Hematopoietic multipotent progenitor cell treated with erythropoietin and hydrocortisone succinate and interleukin-3 and kit ligand, for 17 days (in vitro differentiated cells): ENCODE results near the gene LHX4.
A peak's percentile ranks its signal among the peaks of the same experiment; 100 is the strongest.
"Not testable (repeated sequence)": the region's sequence is repeated elsewhere in the genome, so short reads cannot be mapped to it uniquely, and the experiment has no call there.

ENCODE experiments used
- DNase-seq: peaks from one replicate; pipeline ENCODE4 v3.0.0-alpha.2; 2015; ENCODE audit warnings: low spot score

LHX4 gene

DNA sequence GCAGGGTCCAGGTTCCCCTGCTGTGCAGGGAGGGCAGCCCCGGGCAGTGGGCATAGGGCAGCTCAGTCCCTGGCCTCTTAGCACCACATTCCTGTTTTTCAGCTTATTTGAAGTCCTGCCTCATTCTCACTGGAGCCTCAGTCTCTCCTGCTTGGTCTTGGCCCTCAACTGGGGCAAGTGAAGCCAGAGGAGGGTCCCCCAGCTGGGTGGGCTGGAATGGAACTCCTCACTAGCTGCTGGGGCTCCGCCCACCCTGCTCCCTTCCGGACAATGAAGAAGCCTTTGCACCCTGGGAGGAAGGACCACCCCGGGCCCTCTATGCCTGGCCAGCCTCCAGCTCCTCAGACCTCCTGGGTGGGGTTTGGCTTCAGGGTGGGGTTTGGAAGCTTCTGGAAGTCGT is 32.8 kb upstream of the LHX4 start:
- DNase-seq: no peak

DNA sequence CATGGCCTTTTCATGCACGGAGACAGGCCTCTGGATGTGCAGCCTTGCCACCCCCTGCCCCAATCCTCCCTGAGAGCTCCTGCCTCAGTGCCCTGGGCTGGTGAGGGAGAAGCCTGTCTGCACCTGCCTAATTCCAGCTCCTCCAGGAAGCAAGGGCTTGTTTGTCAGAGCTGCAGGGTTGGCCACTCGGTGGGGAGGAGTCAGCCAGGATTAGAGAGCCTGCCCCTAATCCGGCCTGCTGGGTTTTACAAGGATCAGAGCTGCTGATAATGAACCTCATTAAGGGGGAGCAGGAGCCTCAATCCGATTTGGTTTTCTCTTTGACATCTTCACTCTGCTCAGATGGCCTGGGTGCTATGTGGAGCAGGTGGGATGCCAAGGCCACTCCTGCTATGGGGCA is 31.9 kb upstream of the LHX4 start:
- no peak for DNase-seq

DNA sequence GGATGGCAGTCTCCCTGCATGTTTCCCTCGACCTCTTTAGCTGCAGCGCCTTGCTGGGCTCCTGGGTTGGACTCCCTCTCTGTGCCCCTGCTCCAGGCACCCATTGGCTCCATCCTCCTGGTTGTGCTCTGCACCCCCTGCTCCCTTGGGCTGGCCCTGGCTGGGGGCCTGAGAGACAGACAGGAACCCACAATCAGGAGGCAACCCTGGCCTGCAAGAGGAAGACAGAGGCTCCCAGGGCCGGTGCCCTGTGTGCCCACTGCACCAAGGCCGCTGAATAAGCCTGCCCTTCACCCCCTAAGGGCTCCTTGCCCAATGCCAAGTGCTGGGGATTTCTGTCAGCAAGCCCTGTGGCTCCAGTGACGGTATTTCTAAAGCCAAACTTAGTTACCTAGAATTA is 31.5 kb upstream of the LHX4 start:
- no peak for DNase-seq

DNA sequence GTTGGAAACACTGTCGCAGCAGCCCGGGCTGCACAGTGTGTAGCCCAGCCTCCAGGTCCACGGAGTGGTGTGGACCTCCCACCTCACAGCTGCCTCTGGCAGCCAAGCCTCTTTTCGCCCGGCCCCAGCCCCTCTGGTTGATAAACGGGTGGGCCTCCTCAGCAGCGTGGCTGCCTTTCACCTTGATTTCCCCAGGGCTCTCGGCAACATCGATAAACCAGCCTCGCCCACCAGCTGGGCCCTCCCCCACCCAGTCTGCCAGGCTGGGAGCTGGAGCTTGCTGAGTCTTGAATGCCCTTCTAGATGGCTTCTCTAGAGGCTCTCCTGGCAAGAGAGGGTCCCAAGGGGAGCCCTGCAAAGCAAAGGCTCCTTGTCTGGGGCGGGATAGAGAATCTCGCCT is 31.0 kb upstream of the LHX4 start:
- no peak for DNase-seq

DNA sequence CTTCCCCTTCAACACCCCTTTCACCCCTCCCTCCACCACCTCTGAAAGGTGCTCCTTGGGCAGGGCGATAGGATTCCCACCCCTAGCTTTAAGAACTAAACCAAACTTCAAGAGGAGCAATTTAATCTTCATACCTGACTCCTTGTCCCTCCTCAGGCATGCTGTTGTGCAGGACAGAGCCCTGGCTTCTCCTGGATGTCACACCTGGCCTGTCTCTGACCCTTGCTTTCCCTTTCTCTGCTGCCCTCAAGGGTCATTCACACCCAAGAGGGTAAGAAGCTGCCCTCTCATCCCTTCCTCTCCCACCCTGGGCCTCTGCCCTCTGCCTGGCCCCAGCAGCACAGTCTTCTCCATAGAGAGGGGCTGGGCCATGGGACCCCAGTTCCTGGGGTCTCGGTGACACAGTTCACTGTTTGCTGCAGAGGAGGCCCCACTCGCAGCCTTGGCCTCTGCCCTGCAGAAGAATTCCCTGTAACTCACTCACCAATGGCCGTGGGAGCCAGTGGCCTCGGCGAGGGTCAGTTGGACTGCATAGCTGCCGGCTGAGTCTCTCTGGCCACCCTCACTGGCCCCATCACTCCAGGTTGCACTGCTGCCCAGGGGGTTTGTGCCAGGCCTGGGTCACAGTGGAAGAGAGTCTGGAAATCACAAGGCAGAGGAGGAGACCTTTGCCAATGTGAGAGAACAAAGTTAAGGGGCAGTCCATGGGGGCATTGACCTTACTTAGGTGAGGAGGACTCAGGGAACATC is 28.4 kb upstream of the LHX4 start:
- DNase-seq: no peak

DNA sequence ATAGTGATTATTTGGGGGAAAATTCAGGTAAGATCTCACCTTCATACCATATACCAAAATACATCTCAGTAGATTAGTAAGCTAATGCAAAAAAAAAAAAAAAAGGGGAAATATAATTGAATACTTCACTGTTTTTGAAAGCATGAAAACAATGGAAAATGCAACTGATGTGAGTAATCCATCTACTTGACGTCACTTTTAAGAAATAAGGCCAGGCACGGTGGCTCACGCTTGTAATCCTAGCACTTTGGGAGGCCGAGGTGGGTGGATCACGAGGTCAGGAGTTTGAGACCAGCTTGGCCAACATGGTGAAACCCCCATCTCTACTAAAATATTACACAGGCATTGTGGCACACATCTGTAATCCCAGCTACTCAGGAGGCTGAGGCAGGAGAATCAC is 27.5 kb upstream of the LHX4 start:
- DNase-seq: not testable (repeated sequence)

DNA sequence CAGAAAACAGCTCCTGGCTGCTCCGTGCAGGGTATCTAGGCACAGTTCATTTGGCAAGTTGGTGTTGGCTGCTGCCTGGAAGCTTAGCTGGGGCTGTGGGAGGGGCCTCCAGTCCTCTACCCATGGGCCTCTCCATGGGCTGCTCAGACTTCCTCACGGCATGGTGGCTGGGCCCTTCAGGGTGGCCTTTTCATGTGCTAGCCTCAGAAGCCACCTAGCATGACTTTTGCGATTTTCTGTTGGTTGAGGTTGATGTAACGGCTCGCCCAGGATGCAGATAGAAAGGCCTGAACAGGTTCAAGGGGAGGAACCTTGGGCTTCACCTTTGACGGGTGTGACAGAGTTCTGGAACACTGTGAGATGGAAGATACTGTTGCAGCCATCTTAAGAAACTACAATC is 25.8 kb upstream of the LHX4 start:
- no peak for DNase-seq

DNA sequence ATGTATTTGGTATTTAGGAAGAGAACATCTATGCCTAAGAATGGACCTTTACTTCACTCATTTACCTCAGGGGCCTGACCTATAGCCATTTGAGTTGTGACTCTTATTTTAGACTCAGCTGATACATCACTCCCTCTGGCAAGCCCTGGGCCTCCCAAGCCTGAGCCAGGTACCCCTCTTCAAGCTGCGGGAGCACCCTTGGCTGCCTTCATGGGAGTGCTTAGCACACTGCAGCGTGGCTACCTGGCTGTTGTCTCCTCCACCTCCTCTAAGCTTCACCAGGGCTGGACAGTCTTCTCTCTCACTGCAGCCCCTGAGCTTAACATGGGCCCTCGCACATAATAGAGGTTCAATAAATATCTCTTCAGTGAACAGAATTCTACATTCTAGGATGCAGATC is 23.5 kb upstream of the LHX4 start:
- DNase-seq: no peak

DNA sequence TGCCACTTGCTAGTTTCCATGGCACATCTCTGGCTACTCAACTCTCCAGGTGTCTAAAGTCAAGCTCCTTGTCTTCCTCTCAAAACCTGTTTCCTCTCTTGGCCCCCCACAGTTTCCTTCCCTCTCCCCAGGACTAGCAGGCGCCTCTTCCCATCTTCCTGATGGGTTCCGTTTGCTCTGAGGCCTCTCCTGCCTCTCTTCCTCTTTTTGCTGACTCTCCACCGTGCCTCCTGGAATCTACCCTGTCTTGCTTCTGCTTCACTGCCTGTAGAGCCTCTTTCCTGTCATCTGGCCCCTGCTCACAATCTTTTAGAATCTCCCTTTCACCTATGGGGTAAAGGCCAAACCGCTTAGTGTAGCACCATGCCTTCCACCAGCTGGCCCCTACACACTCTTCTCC is 21.8 kb upstream of the LHX4 start:
- no peak for DNase-seq

DNA sequence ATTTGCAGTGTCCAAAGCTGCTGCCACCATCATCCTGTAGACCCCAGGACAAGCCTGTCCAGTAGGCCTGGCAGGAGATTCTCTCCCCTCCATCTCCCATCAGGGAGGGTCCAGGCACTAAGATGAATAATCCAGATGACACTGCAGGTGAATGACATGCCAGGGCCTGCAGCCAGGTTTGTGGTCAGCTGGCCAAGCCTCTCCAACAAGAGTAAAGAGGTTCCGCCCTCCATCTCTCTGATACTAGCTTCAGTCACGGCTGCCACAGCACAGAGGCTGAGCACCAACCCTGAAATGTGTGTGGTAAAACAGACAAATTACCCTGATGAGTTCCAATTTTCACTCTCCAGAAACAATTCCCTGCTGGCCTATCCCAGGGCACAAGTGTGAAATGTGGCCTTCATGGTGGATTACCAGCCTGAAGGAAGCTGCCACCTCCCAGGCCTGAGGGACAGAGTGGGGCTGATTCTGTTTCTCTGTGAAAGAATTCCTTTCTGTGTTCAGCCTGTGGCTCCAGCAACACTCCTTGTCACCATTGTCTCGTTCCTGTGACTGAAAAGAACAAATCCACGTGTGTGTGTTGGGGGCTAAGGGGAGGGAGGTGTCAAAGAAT is 19.9 kb upstream of the LHX4 start:
- DNase-seq: no peak

DNA sequence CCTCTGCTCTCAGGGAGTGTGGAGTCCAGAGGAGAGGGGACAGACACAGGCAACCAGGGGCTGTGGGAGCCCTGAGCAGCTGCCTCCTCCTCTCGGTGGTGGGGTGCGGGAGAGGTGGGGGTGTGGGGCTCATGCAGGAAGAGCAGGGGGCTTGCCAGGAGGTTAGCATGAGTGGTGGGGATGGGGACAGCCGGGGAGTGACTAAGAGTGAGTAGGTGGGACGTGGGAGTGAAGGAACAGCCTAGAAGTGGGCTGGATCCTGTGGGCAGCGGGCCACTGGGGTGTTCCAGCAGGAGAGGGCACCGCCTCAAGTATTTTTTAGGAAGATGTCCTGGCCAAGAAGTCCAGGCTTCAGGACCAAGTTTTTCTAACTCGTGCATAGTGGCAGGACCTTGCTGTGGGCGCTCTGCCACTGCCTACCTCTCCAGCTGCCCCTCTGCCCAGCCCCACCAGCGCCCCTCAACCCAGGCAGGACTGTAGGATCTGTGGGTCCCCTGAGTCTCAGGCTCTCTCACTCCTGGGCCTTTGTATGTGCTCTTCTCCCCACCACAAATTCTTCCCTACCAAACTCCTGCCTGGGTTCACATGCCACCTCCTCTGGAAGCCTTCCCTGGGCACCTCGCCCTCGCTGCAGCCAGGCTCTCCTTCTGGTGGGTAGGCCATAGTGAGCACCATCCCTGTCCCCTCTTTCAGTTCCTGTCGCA is 18.8 kb upstream of the LHX4 start:
- DNase-seq: no peak

DNA sequence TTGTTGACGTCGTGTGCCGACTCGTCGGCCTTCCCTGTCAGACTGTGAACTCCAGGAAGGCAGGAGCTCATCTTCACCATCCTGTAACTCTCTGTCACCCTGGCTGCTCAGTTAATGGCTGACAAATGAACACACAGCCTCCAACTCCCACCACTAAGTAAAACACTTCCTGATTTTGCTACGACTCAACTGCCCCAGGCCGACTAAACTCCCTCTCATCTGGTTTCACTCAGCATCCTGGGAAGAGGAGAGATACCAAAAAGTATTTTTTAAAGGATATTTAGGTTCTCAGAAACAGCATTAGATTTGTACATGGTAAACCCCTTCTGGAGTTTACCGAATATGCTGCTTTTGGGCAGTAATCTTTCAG is 18.2 kb upstream of the LHX4 start:
- no peak for DNase-seq

DNA sequence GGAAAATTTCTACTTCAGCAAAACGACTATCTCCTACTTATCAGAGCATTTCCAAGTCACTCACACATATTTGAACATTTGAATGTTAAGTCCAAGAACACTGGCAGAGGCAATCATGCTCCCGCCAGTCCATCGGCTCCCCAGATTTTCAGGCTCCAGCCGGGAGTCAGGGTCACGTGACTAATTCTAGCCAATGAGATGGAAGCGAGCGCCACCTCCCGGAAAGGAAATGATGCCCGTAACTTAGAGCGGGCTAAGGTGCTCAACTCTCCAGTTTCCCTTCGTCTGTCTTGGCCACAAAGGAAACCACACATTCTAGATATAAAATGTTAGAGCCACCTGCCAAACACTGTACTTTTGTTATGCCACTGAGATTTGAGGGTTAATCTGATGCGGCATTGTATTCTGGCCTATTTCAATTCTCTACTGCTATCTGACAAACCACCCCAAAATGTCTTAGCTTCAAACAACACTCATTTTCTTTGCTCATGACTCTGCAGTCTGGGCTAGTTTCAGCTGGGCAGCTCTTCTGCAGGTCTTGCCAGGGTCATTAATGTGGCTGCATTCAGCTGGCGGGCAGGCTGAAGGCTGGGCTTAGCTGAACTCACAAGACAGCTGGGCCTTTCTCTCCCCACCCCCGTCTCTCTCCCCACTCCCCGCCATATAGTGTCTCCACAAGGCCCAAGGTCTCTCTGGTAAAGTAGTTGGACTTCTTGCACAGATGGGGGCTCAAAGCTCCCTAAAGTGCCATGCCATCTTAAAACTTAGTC is 16.5 kb upstream of the LHX4 start:
- DNase-seq: peak; percentile 26

DNA sequence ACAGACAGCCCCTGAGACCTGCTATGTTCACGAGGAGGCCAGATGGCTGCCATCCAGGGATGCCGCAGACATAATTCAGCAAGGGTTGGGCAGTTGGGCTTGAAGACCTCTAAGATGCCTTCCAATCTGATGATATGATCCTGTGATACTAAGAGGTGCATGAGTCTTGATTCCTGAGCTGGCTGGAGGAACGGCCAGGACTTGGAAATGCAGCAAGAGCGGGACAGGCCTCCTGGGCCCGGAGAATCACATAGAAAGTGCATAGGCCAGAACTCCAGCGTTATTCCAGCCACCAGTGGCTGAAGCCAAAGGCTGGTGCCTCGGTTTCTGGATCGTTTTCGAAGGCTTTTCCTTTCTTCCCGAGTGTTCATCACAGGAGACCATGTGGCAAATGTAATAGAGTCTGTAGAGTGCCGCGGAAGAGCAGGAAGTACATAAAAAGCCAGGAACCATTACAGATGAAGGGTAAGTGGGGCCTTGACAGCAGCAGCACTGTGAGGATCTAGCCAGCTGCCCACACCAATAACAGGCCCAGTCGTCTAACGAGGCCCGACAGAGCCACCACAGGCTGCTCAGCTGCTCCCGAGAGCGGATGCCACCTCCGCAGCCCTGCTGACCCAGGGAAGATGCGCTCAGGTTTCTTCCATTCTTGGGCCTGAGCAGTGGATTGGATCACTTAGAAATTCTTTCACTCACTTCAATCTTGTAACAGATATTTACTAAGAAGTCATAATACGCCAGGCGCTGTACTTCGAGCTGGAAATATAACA is 14.0 kb upstream of the LHX4 start:
- DNase-seq: no peak

DNA sequence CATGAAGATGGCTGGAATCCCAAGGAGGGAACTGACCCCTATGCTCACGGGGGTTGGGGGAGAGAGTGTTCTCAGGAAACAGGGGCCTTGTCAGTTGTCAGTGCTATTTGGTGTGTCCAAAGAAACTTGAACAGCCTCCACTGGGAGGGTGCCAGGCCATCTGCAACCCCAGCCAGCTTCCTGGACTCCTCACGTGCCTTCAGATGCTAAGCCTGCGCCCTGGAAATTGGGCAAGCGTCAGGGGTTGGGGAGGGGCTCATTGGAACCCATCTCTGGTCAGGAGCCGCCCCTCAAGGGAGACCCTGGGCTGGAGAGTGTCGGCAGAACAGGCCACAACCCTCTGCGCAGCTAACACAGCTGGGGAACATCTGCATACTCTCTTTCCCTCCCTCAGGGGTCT is 13.1 kb upstream of the LHX4 start:
- no peak for DNase-seq

DNA sequence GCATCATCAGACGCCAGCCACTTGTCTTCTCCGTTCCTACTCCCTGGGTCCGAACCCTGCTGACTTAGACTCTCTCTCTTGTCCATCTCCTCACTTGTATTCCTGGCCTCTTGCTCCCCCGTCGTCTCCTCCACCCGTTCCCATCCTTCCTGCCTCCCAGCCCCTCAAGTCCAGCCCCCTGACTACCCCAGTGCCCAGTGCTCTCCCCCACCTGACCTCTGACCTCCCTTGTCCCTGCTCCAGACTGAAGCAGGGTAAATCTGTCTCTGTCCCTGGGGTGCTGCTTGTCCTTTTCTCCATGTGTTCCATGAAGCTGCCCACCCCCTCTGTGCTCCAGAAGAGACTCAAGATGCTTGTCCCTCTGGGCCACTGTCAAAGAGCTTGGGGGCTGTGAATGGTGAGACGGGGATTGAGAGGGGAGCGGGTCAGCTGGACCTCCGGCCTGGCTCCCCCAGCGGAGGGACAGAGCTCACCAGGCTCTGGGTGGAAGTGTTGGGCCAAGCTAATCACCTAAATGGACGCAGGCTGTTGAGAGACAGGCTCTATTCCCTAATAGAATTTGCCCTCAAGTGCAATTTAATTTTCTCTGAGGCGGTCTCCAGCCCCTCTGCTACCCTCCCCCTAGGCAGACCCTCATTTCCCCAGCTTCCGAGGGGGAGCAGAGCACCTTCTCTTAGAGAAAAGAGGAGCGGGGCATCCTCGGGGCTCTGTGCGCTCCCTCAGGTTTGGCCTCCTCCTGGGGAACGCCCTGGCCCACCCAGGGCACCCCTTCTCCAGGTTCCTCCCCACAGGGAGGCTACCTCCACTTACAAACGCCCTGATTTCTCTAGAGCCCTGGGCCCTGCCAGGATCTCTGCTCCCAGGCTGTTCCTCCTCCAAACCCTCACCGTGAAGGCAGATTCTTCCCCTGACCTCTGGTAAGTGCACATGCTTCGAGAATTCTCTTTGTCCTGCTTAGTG is 11.0 kb upstream of the LHX4 start:
- DNase-seq: no peak

DNA sequence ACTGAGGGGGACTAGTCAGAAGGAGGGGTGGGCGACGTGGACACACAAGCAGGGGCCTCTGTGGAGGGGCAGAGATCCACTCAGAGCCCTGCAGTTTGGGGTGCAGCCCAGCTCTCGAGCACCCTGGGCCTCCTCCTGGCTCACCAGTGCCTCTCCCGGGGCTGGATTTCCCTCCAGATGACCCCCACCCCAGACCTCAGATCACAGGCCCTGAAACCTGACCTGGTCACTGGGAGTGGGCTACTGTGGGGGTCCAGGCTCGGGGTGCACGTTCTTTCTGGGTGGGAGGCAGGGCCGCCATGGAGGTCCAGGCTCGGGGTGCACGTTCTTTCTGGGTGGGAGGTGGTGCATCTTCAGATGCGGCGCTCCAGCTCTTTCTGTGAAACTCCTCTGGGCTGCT is 10.3 kb upstream of the LHX4 start:
- no peak for DNase-seq

DNA sequence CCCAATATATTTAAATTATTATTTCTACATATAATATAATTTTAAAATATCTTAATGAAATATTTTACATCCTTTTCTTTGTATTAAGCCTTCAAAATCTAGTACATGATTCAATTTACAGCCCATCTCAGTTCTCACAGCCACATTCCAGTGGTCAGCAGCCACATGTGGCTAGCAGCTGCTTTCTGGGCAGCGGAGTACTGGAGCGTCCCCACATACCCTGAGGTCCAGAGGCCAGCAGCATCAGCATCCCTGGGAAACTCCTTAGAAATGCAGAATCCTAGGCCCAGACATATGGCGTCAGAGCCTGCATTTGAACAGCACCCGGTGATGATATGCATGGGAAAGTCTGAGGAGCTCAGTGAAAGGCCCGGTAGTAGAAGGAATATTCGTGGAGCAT is 8.6 kb upstream of the LHX4 start:
- DNase-seq: no peak

DNA sequence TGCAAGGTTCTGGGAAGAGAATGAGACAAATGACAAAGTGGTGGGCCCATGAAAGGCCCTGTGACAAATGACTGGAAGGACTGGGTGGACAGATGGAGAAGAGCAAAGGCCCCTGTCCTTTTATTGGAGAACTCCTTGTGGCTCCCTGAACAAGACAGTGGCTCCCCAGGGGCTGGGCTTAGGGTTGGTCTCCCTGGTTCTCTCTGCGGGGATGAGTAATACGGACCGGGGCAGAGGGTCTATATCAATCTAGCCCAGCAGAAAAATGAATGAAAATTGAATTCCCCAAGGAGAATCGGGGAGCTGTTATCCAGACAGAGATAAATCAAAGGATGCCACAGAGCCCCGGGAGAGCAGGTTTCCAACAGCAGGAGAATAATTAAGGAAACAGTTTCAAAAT is 5.2 kb upstream of the LHX4 start:
- no peak for DNase-seq

DNA sequence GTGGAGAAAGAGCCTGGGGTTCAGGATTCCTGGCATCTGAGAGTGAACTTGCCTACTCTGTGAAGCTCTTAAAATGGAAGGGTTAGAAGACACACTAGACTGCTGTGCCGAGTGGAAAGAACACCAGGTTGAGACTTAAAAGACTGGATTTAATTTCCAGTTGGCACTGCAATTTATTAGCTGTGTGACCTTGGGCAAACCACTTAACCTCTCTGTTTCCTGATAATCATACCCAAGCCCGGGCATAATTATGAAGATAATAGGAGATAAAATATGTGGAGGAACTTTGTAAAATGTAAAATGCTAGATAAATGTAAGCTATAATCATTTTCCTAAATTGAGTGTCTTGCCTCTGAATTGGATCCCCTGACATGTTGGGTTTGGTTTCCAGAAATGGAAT is 4.7 kb upstream of the LHX4 start:
- DNase-seq: no peak
